HL-60 (cell line): ENCODE data around the gene IFNLR1.
A peak's percentile ranks its signal among the peaks of the same experiment; 100 is the strongest.

ENCODE experiments used
- DNase-seq, 2 experiments: peaks; one replicate each; pipeline ENCODE4 v3.0.0-alpha.2; 2010 to 2020; ENCODE audit warnings: low read depth in 1 of 2, low spot score in 1 of 2
- H3K27ac ChIP-seq: fragments of 250-450 bp; sonication (Bioruptor Pico); replicated peaks from 2 replicates; pipeline ENCODE4 v1.5.1; 2020; ENCODE audit warnings: mild to moderate bottlenecking, moderate library complexity
- H3K27me3 ChIP-seq: fragments of 250-450 bp; sonication (Bioruptor Pico); 2 replicates; pipeline ENCODE4 v1.5.1; 2021; ENCODE audit warnings: mild to moderate bottlenecking, moderate library complexity; ENCODE audit not compliant: insufficient read depth, poor library complexity, severe bottlenecking
- H3K4me3 ChIP-seq: replicated peaks from 2 replicates; pipeline ENCODE4 v1.5.1; 2011; ENCODE audit warnings: mild to moderate bottlenecking, control low read depth, low read length; ENCODE audit not compliant: insufficient read depth
- GABPA ChIP-seq: IDR thresholded peaks from 2 replicates; pipeline ENCODE4 v1.6.1; 2012; ENCODE audit warnings: low read depth
- POLR2AphosphoS5 ChIP-seq: IDR thresholded peaks from 2 replicates; pipeline ENCODE4 v1.6.1; 2012; ENCODE audit warnings: low read depth
- SPI1 ChIP-seq: IDR thresholded peaks from 2 replicates; pipeline ENCODE4 v1.6.1; 2012; ENCODE audit warnings: low read depth, mild to moderate bottlenecking, borderline replicate concordance
- TF ChIP-seq, protein P1 (sequence below): IDR thresholded peaks from 2 replicates; pipeline ENCODE4 v1.6.1; 2012; ENCODE audit warnings: low read depth; ENCODE audit not compliant: insufficient replicate concordance
- TF ChIP-seq, protein P2 (sequence below): IDR thresholded peaks from one replicate; pipeline ENCODE4 v1.5.1; 2011; ENCODE audit warnings: low read length, control low read depth, inconsistent platforms; ENCODE audit not compliant: insufficient read depth

IFNLR1 gene

DNA sequence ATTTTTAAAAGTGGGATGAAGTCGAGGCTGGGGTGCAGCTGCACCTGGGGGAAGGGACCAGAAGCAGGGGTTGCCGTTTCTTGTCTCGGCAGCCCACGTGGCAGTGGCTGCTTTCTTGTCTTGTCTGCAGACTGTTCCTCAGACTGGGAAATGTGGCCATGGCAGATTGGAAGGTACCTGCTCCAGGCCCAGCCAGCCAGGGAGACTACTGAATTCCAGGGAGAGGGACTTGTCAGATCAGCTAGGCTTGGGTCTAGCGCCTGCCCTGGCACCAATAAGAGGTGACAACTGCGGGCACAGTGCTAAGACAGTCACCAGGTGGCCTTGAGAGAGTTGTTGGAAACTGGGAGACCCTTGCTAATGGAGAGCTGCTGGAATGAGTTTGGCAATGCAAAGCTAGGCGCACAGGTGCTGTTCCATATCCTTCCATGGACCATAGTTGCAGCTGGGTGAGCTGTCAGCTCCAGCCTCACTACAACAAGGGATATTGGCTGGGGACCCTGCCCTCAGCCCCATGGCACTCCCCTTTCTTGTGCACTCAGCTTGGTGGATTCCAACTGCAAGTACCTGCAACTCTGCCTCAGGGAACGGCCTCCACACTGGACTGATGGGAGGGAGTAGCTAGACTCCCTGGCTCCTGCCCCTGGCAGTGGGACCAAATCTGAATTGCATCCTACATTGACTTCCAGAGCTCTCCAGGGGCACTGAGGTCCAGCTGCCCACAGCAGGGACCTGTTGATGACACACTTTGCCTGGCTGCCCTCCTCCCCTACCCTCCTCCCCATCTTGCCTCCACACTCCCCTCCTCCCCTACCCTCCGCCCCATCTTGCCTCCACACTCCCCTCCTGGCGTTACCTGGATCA is 34.2 kb downstream of the IFNLR1 start:
- no peak for TF ChIP-seq SPI1
- TF ChIP-seq GABPA, result no peak
- no peak for TF ChIP-seq POLR2AphosphoS5
- TF ChIP-seq, protein P1, sequence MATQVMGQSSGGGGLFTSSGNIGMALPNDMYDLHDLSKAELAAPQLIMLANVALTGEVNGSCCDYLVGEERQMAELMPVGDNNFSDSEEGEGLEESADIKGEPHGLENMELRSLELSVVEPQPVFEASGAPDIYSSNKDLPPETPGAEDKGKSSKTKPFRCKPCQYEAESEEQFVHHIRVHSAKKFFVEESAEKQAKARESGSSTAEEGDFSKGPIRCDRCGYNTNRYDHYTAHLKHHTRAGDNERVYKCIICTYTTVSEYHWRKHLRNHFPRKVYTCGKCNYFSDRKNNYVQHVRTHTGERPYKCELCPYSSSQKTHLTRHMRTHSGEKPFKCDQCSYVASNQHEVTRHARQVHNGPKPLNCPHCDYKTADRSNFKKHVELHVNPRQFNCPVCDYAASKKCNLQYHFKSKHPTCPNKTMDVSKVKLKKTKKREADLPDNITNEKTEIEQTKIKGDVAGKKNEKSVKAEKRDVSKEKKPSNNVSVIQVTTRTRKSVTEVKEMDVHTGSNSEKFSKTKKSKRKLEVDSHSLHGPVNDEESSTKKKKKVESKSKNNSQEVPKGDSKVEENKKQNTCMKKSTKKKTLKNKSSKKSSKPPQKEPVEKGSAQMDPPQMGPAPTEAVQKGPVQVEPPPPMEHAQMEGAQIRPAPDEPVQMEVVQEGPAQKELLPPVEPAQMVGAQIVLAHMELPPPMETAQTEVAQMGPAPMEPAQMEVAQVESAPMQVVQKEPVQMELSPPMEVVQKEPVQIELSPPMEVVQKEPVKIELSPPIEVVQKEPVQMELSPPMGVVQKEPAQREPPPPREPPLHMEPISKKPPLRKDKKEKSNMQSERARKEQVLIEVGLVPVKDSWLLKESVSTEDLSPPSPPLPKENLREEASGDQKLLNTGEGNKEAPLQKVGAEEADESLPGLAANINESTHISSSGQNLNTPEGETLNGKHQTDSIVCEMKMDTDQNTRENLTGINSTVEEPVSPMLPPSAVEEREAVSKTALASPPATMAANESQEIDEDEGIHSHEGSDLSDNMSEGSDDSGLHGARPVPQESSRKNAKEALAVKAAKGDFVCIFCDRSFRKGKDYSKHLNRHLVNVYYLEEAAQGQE, result no peak
- TF ChIP-seq, protein P2, sequence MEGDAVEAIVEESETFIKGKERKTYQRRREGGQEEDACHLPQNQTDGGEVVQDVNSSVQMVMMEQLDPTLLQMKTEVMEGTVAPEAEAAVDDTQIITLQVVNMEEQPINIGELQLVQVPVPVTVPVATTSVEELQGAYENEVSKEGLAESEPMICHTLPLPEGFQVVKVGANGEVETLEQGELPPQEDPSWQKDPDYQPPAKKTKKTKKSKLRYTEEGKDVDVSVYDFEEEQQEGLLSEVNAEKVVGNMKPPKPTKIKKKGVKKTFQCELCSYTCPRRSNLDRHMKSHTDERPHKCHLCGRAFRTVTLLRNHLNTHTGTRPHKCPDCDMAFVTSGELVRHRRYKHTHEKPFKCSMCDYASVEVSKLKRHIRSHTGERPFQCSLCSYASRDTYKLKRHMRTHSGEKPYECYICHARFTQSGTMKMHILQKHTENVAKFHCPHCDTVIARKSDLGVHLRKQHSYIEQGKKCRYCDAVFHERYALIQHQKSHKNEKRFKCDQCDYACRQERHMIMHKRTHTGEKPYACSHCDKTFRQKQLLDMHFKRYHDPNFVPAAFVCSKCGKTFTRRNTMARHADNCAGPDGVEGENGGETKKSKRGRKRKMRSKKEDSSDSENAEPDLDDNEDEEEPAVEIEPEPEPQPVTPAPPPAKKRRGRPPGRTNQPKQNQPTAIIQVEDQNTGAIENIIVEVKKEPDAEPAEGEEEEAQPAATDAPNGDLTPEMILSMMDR, result no peak
- peaks cover 23% of the 10 kb centered on the region for H3K27me3 ChIP-seq
- no peak overlapping the region for H3K4me3 ChIP-seq
- H3K27ac ChIP-seq, result no peak overlapping the region
- DNase-seq, result no peak

- Histone ChIP-seq H3K27ac (no peak overlapping the region), H3K4me3 (no peak overlapping the region), H3K27me3 (peaks cover 23% of the 10 kb centered on the region)
- TF ChIP-seq, protein P2, result no peak
- TF ChIP-seq POLR2AphosphoS5 (no peak), GABPA (no peak), SPI1 (no peak)
- TF ChIP-seq, protein P1, result no peak
- DNase-seq, result no peak
Observed at GRCh38 chr1:24151175-24151533, 35.9 kb downstream of the IFNLR1 start.

DNA sequence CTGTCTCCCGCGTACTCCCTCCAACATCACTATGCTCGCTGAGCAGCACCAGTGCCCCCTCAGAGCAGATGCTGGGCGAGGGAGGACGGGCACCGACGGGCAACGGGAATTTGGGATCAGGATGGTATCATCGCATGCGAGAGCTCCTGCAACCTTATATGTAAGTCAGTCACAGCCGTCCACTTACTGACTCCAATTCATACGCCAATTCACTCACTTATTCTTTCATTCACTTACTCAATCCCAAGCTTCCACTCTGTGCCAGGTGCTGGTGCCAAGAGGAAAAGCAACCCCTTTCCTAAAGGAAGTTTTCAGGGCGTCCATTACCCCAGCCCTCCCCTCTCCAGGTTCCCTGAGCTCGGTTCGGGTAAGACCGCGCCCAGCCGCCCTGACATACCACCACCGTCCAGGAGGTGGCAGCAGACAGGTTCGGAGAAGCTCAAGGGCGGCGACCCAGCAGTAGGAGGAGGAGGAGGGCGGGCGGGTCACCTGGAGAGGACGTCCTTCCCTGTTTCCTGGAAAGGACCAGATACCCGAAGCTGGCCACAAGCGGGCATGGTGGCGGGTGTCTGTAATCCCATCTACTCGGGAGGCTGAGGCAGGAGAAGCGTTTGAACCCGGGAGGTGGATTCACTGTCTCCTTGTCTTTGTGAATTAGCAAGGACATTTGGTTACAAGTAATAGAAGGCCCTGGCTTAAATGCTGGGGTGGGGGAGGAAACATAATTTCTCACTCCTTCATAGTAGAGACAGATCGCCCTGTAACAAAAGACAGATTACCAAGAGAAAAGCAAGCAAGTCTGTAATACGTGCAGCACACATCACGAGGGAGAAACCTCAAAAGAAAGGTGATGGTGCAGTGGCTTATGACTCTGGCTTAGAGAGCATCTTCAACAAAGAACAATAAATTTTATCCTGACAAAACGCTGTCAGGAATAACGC is 36.6 kb downstream of the IFNLR1 start:
- H3K4me3 ChIP-seq, result no peak overlapping the region
- H3K27ac ChIP-seq, result no peak overlapping the region
- TF ChIP-seq SPI1, result no peak
- TF ChIP-seq GABPA, result no peak
- TF ChIP-seq POLR2AphosphoS5, result no peak
- TF ChIP-seq, protein P2, result peak; percentile 27
- H3K27me3 ChIP-seq, result peaks cover 23% of the 10 kb centered on the region
- DNase-seq, result peak; percentile 52 to 71
